Mesodermal cell (in vitro differentiated cells): Measurements from ENCODE around the gene SLC6A16.
"Not testable (repeated sequence)": the region's sequence is repeated elsewhere in the genome, so short reads cannot be mapped to it uniquely, and the experiment has no call there.

Experiments used
- H3K27ac ChIP-seq: 2 replicates; pipeline ENCODE4 v1.7.0; 2013; ENCODE audit warnings: mild to moderate bottlenecking, low read depth, low read length, moderate library complexity; ENCODE audit not compliant: severe bottlenecking
- H3K36me3 ChIP-seq: 2 replicates; pipeline ENCODE4 v1.7.1; 2013; ENCODE audit warnings: mild to moderate bottlenecking, low read length, moderate library complexity; ENCODE audit not compliant: control insufficient read depth, insufficient read depth
- H3K4me1 ChIP-seq: one replicate; pipeline ENCODE4 v1.7.1; 2013; ENCODE audit warnings: mild to moderate bottlenecking, low read length; ENCODE audit not compliant: insufficient read depth, control insufficient read depth, poor library complexity, severe bottlenecking
- H3K4me3 ChIP-seq: 2 replicates; pipeline ENCODE4 v1.7.0; 2013; ENCODE audit warnings: low read length, control low read depth, mild to moderate bottlenecking; ENCODE audit not compliant: insufficient read depth, poor library complexity, severe bottlenecking; ENCODE audit errors: extremely low read depth
- H3K9me3 ChIP-seq: 2 replicates; pipeline ENCODE4 v1.7.1; 2013; ENCODE audit warnings: mild to moderate bottlenecking, low read length, moderate library complexity; ENCODE audit not compliant: control insufficient read depth
- WGBS, 2 experiments: methylation state at CpG; one replicate each; pipeline ENCODE4 v1.1.5; 2013; ENCODE audit warnings: missing lambda C conversion rate in 2 of 2; ENCODE audit not compliant: insufficient coverage in 2 of 2; 5-methylcytosine and 5-hydroxymethylcytosine counted together

SLC6A16 gene

GRCh38 chr19:49327878-49328544 is 3.0 kb upstream of the SLC6A16 start:
- H3K9me3 ChIP-seq, result no peaks in the 10 kb centered on the region
- H3K4me3 ChIP-seq, result no peak overlapping the region
- no peak overlapping the region for H3K27ac ChIP-seq
- H3K36me3 ChIP-seq, result peaks cover 27% of the 10 kb centered on the region
- H3K4me1 ChIP-seq, result no peaks in the 10 kb centered on the region
- 40 to 67% methylated on average over 2 of the region's 2 CpGs for WGBS, 2 experiments

GRCh38 chr19:49326165-49326704 is 1.2 kb upstream of the SLC6A16 start:
- Histone ChIP-seq H3K27ac (no peak overlapping the region), H3K36me3 (peaks cover 32% of the 10 kb centered on the region), H3K4me1 (no peaks in the 10 kb centered on the region), H3K4me3 (no peak overlapping the region), H3K9me3 (no peaks in the 10 kb centered on the region)
- WGBS, 2 experiments, result no CpG with 5 or more reads among the region's 3 CpGs

- H3K9me3 ChIP-seq, H3K4me3 ChIP-seq, H3K4me1 ChIP-seq, H3K27ac ChIP-seq: not testable (repeated sequence)
- 97 to 98% methylated on average over 8 to 11 of the region's 13 CpGs for WGBS, 2 experiments
- peaks cover 28% of the 10 kb centered on the region for H3K36me3 ChIP-seq
These were observed 765 bp upstream of the SLC6A16 start for GRCh38 chr19:49325756-49326155.

DNA sequence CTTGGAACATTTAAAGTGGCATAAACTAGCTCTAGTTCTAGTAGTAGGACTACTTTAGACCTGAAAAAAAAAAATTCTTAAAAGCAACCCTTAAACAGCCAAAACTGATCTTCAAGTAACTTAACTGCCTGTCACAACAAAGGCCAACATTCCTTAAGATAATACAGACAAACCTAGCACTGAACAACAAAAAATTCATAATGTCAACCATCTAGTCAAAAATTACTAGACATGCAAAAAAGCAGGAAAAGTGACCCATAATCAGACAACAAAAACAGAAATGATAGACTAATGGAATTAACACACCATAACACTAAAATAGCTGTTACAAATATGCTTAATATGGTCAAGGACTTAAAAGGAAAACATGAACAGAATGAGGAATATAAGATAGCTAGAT is 6.7 kb downstream of the SLC6A16 start:
- H3K4me1 ChIP-seq, result no peaks in the 10 kb centered on the region

DNA sequence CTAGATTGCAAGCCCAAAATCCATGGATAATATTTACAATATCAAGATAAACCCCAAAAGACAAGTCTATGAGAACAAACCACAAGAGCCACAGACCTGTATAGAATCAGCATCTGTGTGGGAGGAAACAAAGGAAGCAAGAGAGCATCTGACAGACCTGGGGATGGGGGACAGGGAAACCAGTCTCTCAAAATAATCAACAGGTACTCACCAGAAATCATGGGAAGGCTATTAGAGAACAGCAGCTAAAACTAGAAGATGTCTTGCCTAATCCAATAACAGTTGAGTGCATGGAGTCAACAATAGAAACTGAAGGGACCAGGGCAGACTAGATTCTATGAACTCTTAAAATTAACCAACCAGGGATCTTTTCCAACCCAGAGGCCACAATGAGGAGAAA is 8.7 kb downstream of the SLC6A16 start:
- peaks cover 10% of the 10 kb centered on the region for H3K36me3 ChIP-seq
- no peaks in the 10 kb centered on the region for H3K4me1 ChIP-seq
- no peak overlapping the region for H3K4me3 ChIP-seq
- no peak overlapping the region for H3K27ac ChIP-seq
- no peaks in the 10 kb centered on the region for H3K9me3 ChIP-seq

More for the DNA sequence above, 6.7 kb downstream of the SLC6A16 start:
- no peaks in the 10 kb centered on the region for H3K9me3 ChIP-seq
- H3K4me3 ChIP-seq, result no peak overlapping the region
- H3K36me3 ChIP-seq, result peaks cover 5% of the 10 kb centered on the region
- H3K27ac ChIP-seq, result no peak overlapping the region

GRCh38 chr19:49315111-49315510 is 9.9 kb downstream of the SLC6A16 start:
- WGBS, 2 experiments, result 100% methylated on average over 1 of the region's 1 CpG

GRCh38 chr19:49309087-49309486 is 15.9 kb downstream of the SLC6A16 start:
- 90 to 92% methylated on average over 5 of the region's 6 CpGs for WGBS, 2 experiments
- Histone ChIP-seq H3K4me3 (no peak overlapping the region), H3K27ac (no peak overlapping the region), H3K9me3 (no peaks in the 10 kb centered on the region), H3K36me3 (peaks cover 31% of the 10 kb centered on the region), H3K4me1 (no peaks in the 10 kb centered on the region)

More at GRCh38 chr19:49315111-49315510, 9.9 kb downstream of the SLC6A16 start:
- peaks cover 20% of the 10 kb centered on the region for H3K36me3 ChIP-seq
- H3K4me3 ChIP-seq, result no peak overlapping the region
- H3K4me1 ChIP-seq, result no peaks in the 10 kb centered on the region
- H3K27ac ChIP-seq, result no peak overlapping the region
- H3K9me3 ChIP-seq, result no peaks in the 10 kb centered on the region

DNA sequence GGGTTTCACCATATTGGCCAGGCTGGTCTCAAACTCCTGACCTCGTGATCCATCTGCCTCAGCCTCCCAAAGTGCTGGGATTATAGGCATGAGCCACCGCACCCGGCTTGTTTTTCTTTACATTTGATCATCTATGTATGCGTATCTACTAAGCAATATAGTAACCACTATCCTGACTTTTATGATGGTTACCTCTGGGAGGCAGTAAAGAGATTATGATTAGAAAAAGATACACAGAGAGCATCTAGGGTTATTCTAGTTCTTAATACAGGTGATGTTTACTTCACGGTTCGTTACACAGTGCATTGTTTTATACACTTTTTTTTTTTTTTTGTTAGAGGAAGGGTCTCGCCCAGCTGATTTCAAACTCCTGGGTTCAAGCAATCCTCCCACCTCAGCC is 18.3 kb downstream of the SLC6A16 start:
- H3K27ac ChIP-seq, H3K4me1 ChIP-seq: not testable (repeated sequence)
- 91 to 100% methylated on average over 1 to 2 of the region's 7 CpGs for WGBS, 2 experiments

GRCh38 chr19:49301866-49302252 is 23.1 kb downstream of the SLC6A16 start:
- WGBS, 2 experiments, result 87% methylated on average over 5 of the region's 5 CpGs
- H3K4me3 ChIP-seq, result no peak overlapping the region

More for the DNA sequence above, 18.3 kb downstream of the SLC6A16 start:
- peaks cover 25% of the 10 kb centered on the region for H3K36me3 ChIP-seq
- H3K4me3 ChIP-seq, H3K9me3 ChIP-seq: not testable (repeated sequence)

DNA sequence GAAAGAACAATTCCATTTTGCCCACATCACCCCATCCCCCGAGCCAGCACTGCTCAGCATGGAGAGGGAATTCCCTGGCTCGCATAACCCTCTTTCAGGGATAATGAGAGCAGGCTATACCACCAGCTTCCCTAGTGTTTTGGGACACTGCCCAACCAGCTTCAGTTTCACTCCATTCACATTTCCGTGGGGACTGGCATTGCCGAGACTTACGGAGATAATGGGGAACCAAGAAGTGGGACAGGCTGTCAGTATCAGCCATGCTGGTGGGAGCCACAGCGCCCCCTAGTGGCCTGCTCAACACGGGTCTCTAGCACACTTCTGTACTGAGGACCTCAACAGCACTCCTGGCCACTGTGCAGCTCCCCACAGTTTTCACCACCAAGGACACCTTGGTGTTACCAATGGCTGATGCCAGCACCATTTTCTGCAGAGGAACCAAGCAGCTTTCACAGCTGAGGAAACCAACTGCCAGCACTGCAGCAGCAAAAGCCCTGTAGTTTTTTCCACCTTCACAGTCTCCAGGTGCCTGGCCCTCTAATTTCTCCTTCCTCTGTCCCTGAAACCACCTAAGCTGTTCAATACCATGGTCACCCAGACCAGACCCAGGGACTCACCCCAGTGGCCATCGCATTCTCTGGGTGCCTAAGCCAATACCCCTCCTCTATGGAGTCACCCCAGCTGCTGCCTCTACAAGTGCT is 23.7 kb downstream of the SLC6A16 start:
- Histone ChIP-seq H3K4me3 (no peak overlapping the region), H3K27ac (no peak overlapping the region), H3K9me3 (no peaks in the 10 kb centered on the region), H3K4me1 (no peaks in the 10 kb centered on the region), H3K36me3 (no peaks in the 10 kb centered on the region)
- WGBS, 2 experiments, result 47 to 48% methylated on average over 8 of the region's 8 CpGs

More at GRCh38 chr19:49301866-49302252, 23.1 kb downstream of the SLC6A16 start:
- no peaks in the 10 kb centered on the region for H3K36me3 ChIP-seq
- H3K9me3 ChIP-seq, result no peaks in the 10 kb centered on the region
- H3K27ac ChIP-seq, result no peak overlapping the region
- H3K4me1 ChIP-seq, result no peaks in the 10 kb centered on the region

GRCh38 chr19:49298653-49299052 is 26.3 kb downstream of the SLC6A16 start:
- H3K36me3 ChIP-seq, H3K4me3 ChIP-seq, H3K27ac ChIP-seq, H3K4me1 ChIP-seq, H3K9me3 ChIP-seq: not testable (repeated sequence)
- 85 to 100% methylated on average over 1 to 3 of the region's 3 CpGs for WGBS, 2 experiments
